Neuronal stem cell (in vitro differentiated cells): ENCODE results near the gene PFKFB3.
"Not testable (repeated sequence)": the region's sequence is repeated elsewhere in the genome, so short reads cannot be mapped to it uniquely, and the experiment has no call there.

ENCODE experiments used
- DNase-seq: peaks from one replicate; pipeline ENCODE4 v3.0.0-alpha.2; 2013; ENCODE audit warnings: low spot score
- H2AFZ ChIP-seq: one replicate; pipeline ENCODE4 v1.6.1; 2013; ENCODE audit warnings: mild to moderate bottlenecking, low read length, inconsistent platforms
- H2AK5ac ChIP-seq: 2 replicates; pipeline ENCODE4 v1.6.1; 2013; ENCODE audit warnings: low read depth, mild to moderate bottlenecking, inconsistent platforms, low read length, moderate library complexity, mixed read lengths
- H2BK120ac ChIP-seq: 2 replicates; pipeline ENCODE4 v1.6.1; 2013; ENCODE audit warnings: low read depth, mild to moderate bottlenecking, inconsistent platforms, low read length, moderate library complexity, mixed read lengths
- H2BK12ac ChIP-seq: one replicate; pipeline ENCODE4 v1.6.1; 2013; ENCODE audit warnings: low read length, inconsistent platforms
- H2BK15ac ChIP-seq: 2 replicates; pipeline ENCODE4 v1.6.1; 2013; ENCODE audit warnings: mild to moderate bottlenecking, low read length, inconsistent platforms, mixed read lengths
- H2BK5ac ChIP-seq: one replicate; pipeline ENCODE4 v1.6.1; 2013; ENCODE audit warnings: inconsistent platforms, mild to moderate bottlenecking, low read length, moderate library complexity
- H3K14ac ChIP-seq: one replicate; pipeline ENCODE4 v1.6.1; 2013; ENCODE audit warnings: low read length, inconsistent platforms
- H3K18ac ChIP-seq: 2 replicates; pipeline ENCODE4 v1.6.1; 2013; ENCODE audit warnings: low read length, inconsistent platforms
- H3K23ac ChIP-seq: 2 replicates; pipeline ENCODE4 v1.6.1; 2013; ENCODE audit warnings: low read depth, mild to moderate bottlenecking, mixed read lengths, low read length, inconsistent platforms; ENCODE audit not compliant: poor library complexity
- H3K27ac ChIP-seq: replicated peaks from 3 replicates; pipeline ENCODE4 v1.5.1; 2013; ENCODE audit warnings: low read length, inconsistent platforms
- H3K27me3 ChIP-seq, 3 experiments: 2 replicates each; pipeline ENCODE4 v1.6.1; 2013; ENCODE audit warnings: low read length in 3 of 3, mild to moderate bottlenecking in 2 of 3, inconsistent platforms in 1 of 3, low read depth in 1 of 3, mixed read lengths in 1 of 3, moderate library complexity in 1 of 3; ENCODE audit not compliant: control insufficient read depth in 3 of 3, insufficient read depth in 3 of 3
- H3K36me3 ChIP-seq, 2 donors: replicated peaks in 1 of 2; 2 replicates each; pipeline ENCODE4 v1.6.1; 2013; ENCODE audit warnings: low read length in 2 of 2; ENCODE audit not compliant: control insufficient read depth in 2 of 2, insufficient read depth in 2 of 2
- H3K4ac ChIP-seq: 2 replicates; pipeline ENCODE4 v1.6.1; 2013; ENCODE audit warnings: inconsistent platforms, mild to moderate bottlenecking, low read length, moderate library complexity
- H3K4me1 ChIP-seq, 2 donors: 1 replicate in 1 of 2; 2 replicates in 1 of 2; pipeline ENCODE4 v1.6.1; 2013; ENCODE audit warnings: low read length in 2 of 2, low read depth in 1 of 2; ENCODE audit not compliant: control insufficient read depth in 2 of 2, insufficient read depth in 1 of 2
- H3K4me2 ChIP-seq: one replicate; pipeline ENCODE4 v1.6.1; 2013; ENCODE audit warnings: mild to moderate bottlenecking, low read length, inconsistent platforms; ENCODE audit not compliant: insufficient read depth, poor library complexity, severe bottlenecking
- H3K4me3 ChIP-seq, 2 donors: 2 replicates each; pipeline ENCODE4 v1.5.1; 2013; ENCODE audit warnings: low read length in 2 of 2, mild to moderate bottlenecking in 2 of 2, inconsistent platforms in 1 of 2, moderate library complexity in 1 of 2
- H3K79me1 ChIP-seq: one replicate; pipeline ENCODE4 v1.6.1; 2013; ENCODE audit warnings: low read depth, mild to moderate bottlenecking, inconsistent platforms, low read length, moderate library complexity
- H3K9ac ChIP-seq: one replicate; pipeline ENCODE4 v1.6.1; 2013; ENCODE audit warnings: mild to moderate bottlenecking, low read depth, low read length, inconsistent platforms; ENCODE audit not compliant: poor library complexity
- H3K9me3 ChIP-seq, 2 donors: replicated peaks in 1 of 2; 2 replicates each; pipeline versions ENCODE3 to v1.6.1; 2013; ENCODE audit warnings: low read length in 2 of 2, mild to moderate bottlenecking in 2 of 2, inconsistent platforms in 1 of 2, low read depth in 1 of 2, mixed read lengths in 1 of 2, moderate library complexity in 1 of 2; ENCODE audit not compliant: control insufficient read depth in 2 of 2, insufficient read depth in 1 of 2
- H4K8ac ChIP-seq: one replicate; pipeline ENCODE4 v1.6.1; 2013; ENCODE audit warnings: low read depth, mild to moderate bottlenecking, inconsistent platforms, low read length, moderate library complexity
- H4K91ac ChIP-seq: one replicate; pipeline ENCODE4 v1.6.1; 2013; ENCODE audit warnings: low read length, low read depth, mild to moderate bottlenecking, inconsistent platforms; ENCODE audit not compliant: poor library complexity
- WGBS, 2 donors: extraction: QIAGEN DNeasy Blood & Tissue Kit; methylation state at CpG; one replicate each; pipeline ENCODE4 v1.1.7; 2013; ENCODE audit warnings: missing lambda C conversion rate in 2 of 2, mixed read lengths in 1 of 2; ENCODE audit not compliant: insufficient read length in 2 of 2, insufficient replicate concordance in 1 of 2; ENCODE audit errors: extremely low coverage in 2 of 2; 5-methylcytosine and 5-hydroxymethylcytosine counted together

The PFKFB3 gene

GRCh38 chr10:6248908-6249307 lies 46.2 kb downstream of the PFKFB3 start:
- not testable (repeated sequence) for H2BK15ac ChIP-seq, H2AFZ ChIP-seq, H2BK5ac ChIP-seq, H3K4me1 ChIP-seq, H3K4ac ChIP-seq, H4K91ac ChIP-seq, H3K18ac ChIP-seq, H3K79me1 ChIP-seq, H2AK5ac ChIP-seq, H3K27ac ChIP-seq, H3K9ac ChIP-seq, H3K4me2 ChIP-seq, DNase-seq, H3K27me3 ChIP-seq, H2BK120ac ChIP-seq, H3K36me3 ChIP-seq, H3K14ac ChIP-seq, H3K23ac ChIP-seq, H2BK12ac ChIP-seq, H3K4me3 ChIP-seq, H3K9me3 ChIP-seq, H4K8ac ChIP-seq
- WGBS, 2 donors: no CpG with 5 or more reads among the region's 8 CpGs

GRCh38 chr10:6249698-6250097 lies 47.0 kb downstream of the PFKFB3 start:
- H3K9me3 ChIP-seq: no peaks in the 10 kb centered on the region
- H3K4me3 ChIP-seq: no peak overlapping the region
- H2AFZ ChIP-seq: no peak overlapping the region
- no peak overlapping the region for H3K14ac ChIP-seq
- H3K27ac ChIP-seq: no peak overlapping the region
- H3K4me2 ChIP-seq: no peak overlapping the region
- no peak overlapping the region for H2BK5ac ChIP-seq
- no peaks in the 10 kb centered on the region for H3K27me3 ChIP-seq
- no peak overlapping the region for H2BK120ac ChIP-seq
- H2AK5ac ChIP-seq: no peak overlapping the region
- H3K79me1 ChIP-seq: no peaks in the 10 kb centered on the region
- H2BK12ac ChIP-seq: no peak overlapping the region
- no peak overlapping the region for H4K91ac ChIP-seq
- DNase-seq: no peak
- WGBS, 2 donors: no CpG with 5 or more reads among the region's 1 CpG
- H3K23ac ChIP-seq: no peak overlapping the region
- H2BK15ac ChIP-seq: no peak overlapping the region
- H3K36me3 ChIP-seq: no peaks in the 10 kb centered on the region
- H3K18ac ChIP-seq: no peak overlapping the region
- H4K8ac ChIP-seq: no peak overlapping the region
- no peak overlapping the region for H3K4ac ChIP-seq
- H3K4me1 ChIP-seq: peaks cover 4 to 7% of the 10 kb centered on the region in 2 donors
- H3K9ac ChIP-seq: no peak overlapping the region

GRCh38 chr10:6250745-6251144 lies 48.0 kb downstream of the PFKFB3 start:
- H2BK5ac ChIP-seq: no peak overlapping the region
- no peak overlapping the region for H3K27ac ChIP-seq
- H2BK12ac ChIP-seq: no peak overlapping the region
- no peak overlapping the region for H2BK120ac ChIP-seq
- H3K4me2 ChIP-seq: no peak overlapping the region
- H2BK15ac ChIP-seq: no peak overlapping the region
- no peaks in the 10 kb centered on the region for H3K27me3 ChIP-seq
- H3K14ac ChIP-seq: no peak overlapping the region
- no peak overlapping the region for H3K18ac ChIP-seq
- no peaks in the 10 kb centered on the region for H3K36me3 ChIP-seq
- H2AK5ac ChIP-seq: no peak overlapping the region
- no peak overlapping the region for H3K4me3 ChIP-seq
- no peaks in the 10 kb centered on the region for H3K79me1 ChIP-seq
- no CpG with 5 or more reads among the region's 6 CpGs for WGBS, 2 donors
- DNase-seq: no peak
- H3K4me1 ChIP-seq: peaks cover 4 to 7% of the 10 kb centered on the region in 2 donors
- no peak overlapping the region for H2AFZ ChIP-seq
- no peak overlapping the region for H4K8ac ChIP-seq
- H3K9me3 ChIP-seq: no peaks in the 10 kb centered on the region
- H3K9ac ChIP-seq: no peak overlapping the region
- H3K4ac ChIP-seq: no peak overlapping the region
- no peak overlapping the region for H4K91ac ChIP-seq
- H3K23ac ChIP-seq: no peak overlapping the region

- Histone ChIP-seq H3K18ac (peak overlapping the region; percentile 73), H2BK12ac (no peak overlapping the region), H2BK15ac (no peak overlapping the region), H3K4me3 (no peak overlapping the region), H3K4me1 (no peaks in the 10 kb centered on the region), H3K27me3 (no peaks in the 10 kb centered on the region), H3K14ac (no peak overlapping the region), H4K91ac (no peak overlapping the region), H3K9ac (no peak overlapping the region), H3K4ac (no peak overlapping the region), H3K79me1 (no peaks in the 10 kb centered on the region), H2AK5ac (no peak overlapping the region), H3K23ac (no peak overlapping the region), H3K27ac (no peak overlapping the region), H3K36me3 (no peaks in the 10 kb centered on the region), H2BK5ac (no peak overlapping the region), H4K8ac (no peak overlapping the region), H2BK120ac (no peak overlapping the region), H3K4me2 (no peak overlapping the region), H3K9me3 (no peaks in the 10 kb centered on the region), H2AFZ (no peak overlapping the region)
- WGBS, 2 donors: no CpG with 5 or more reads among the region's 8 CpGs
- no peak for DNase-seq
Measured at GRCh38 chr10:6254201-6254600, 51.5 kb downstream of the PFKFB3 start.
